ENCODE results near the gene CEP162.

GRCh38 chr6:84222426-84222825, 5.0 kb downstream of the CEP162 start:
- TF ChIP-seq CTCF (IDR thresholded peaks at IDR 0.05), result no peak
- TF ChIP-seq POLR2A (IDR thresholded peaks at IDR 0.05), result no peak
